Measurements from ENCODE around the gene CNP. TPM values are rescaled to one million over a fixed set of nuclear protein-coding genes. Genes with fewer than 3 reads are reported as not detected.

The CNP gene
- total and polyA plus RNA-seq, 2 donors (not counting 1 experiment from before 2014, with no cell fraction given), result 19.0 to 45.2 TPM

- WGBS (ENCODE audit: insufficient coverage), result 78% methylated on average over 5 of the region's 8 CpGs
- TF ChIP-seq EZH2 (IDR thresholded peaks at IDR 0.05; ENCODE audit: borderline replicate concordance, insufficient read depth, low read depth, low read length, poor library complexity, severe bottlenecking), result no peak
- no peak for TF ChIP-seq CTCF (IDR thresholded peaks at IDR 0.05)
- Histone ChIP-seq H3K79me2 (ENCODE audit: control insufficient read depth, insufficient read depth, low read length) (peaks cover 27% of the 10 kb centered on the region), H3K4me1 (ENCODE audit: control insufficient read depth in 2 of 2, insufficient read depth in 2 of 2, low read length in 2 of 2) (peaks cover 25 to 29% of the 10 kb centered on the region in 2 donors), H4K20me1 (ENCODE audit: control insufficient read depth, insufficient read depth, low read length, poor library complexity, severe bottlenecking) (peaks cover 15% of the 10 kb centered on the region), H3K9ac (ENCODE audit: low read length) (no peak overlapping the region), H3K36me3 (replicated peaks in 1 of 2; ENCODE audit: control extremely low read depth in 1 of 2, control insufficient read depth in 1 of 2, extremely low read depth in 1 of 2, insufficient read depth in 2 of 2, low read length in 1 of 2) (peaks cover 0 to 26% of the 10 kb centered on the region in 2 experiments), H2AFZ (ENCODE audit: insufficient read depth, low read depth, low read length, poor library complexity, severe bottlenecking) (peak overlapping the region; percentile 41), H3K9me3 (ENCODE audit: control extremely low read depth in 1 of 3, control insufficient read depth in 2 of 3, insufficient read depth in 1 of 3, low read length in 2 of 3) (no peaks in the 10 kb centered on the region), H3K27ac (ENCODE audit: low read length in 2 of 2) (no peak overlapping the region), H3K4me3 (ENCODE audit: control extremely low read depth in 1 of 5, extremely low read depth in 1 of 5, insufficient read depth in 1 of 5, low read depth in 2 of 5, low read length in 4 of 5) (no peak overlapping the region), H3K27me3 (replicated peaks in 1 of 4; ENCODE audit: control extremely low read depth in 1 of 4, control insufficient read depth in 3 of 4, insufficient read depth in 4 of 4, low read length in 3 of 4) (peaks cover 0 to 3% (median 0%) of the 10 kb centered on the region in 4 experiments), H3K4me2 (replicated peaks; ENCODE audit: low read depth, low read length, poor library complexity, severe bottlenecking) (peak overlapping the region; percentile 57)
- intact Hi-C loops (cut with micrococcal nuclease), result loop anchor here (1.0 kb wide), 3 partner anchors 62 to 91 kb away; partner anchors contain the start of gene DHX58
- ATAC-seq (ENCODE audit: low read depth), result peak; percentile 10
- DNase-seq, result no peak
- Mint-ChIP-seq H3K4me3 (no peak overlapping the region), H3K4me1 (peaks cover 29% of the 10 kb centered on the region), H3K27ac (peak overlapping the region; percentile 82), H3K9me3 (ENCODE audit: insufficient read depth) (no peaks in the 10 kb centered on the region), H3K27me3 (no peaks in the 10 kb centered on the region)
- ChIA-PET CTCF (interaction anchor here (0.6 to 4.9 kb wide), 30 partner anchors 7 to 381 kb away, joined by 3 to 80 read pairs (median 4); partner anchors contain the start of genes C17orf113, DHX58, DNAJC7 and KAT2A), POLR2A (interaction anchor here (1.3 to 2.5 kb wide), 2 partner anchors 8 to 91 kb away, joined by 3 to 11 read pairs; partner anchors contain the start of gene DNAJC7)
Measured at GRCh38 chr17:42025191-42025579, 58.6 kb downstream of the CNP start.

- ChIA-PET POLR2A (interaction anchor here (1.3 to 2.5 kb wide), 2 partner anchors 9 to 91 kb away, joined by 3 to 11 read pairs; partner anchors contain the start of gene DNAJC7), CTCF (interaction anchor here (0.6 to 4.9 kb wide), 23 partner anchors 8 to 380 kb away, joined by 3 to 80 read pairs (median 4); partner anchors contain the start of genes DHX58, DNAJC7, KAT2A and ZNF385C)
- peaks cover 0 to 26% of the 10 kb centered on the region in 2 experiments for H3K36me3 ChIP-seq (replicated peaks in 1 of 2; ENCODE audit: control extremely low read depth in 1 of 2, control insufficient read depth in 1 of 2, extremely low read depth in 1 of 2, insufficient read depth in 2 of 2, low read length in 1 of 2)
- no peak overlapping the region for H3K4me3 ChIP-seq (ENCODE audit: control extremely low read depth in 1 of 5, extremely low read depth in 1 of 5, insufficient read depth in 1 of 5, low read depth in 2 of 5, low read length in 4 of 5)
- H3K27me3 Mint-ChIP-seq, result no peaks in the 10 kb centered on the region
- peaks cover 22% of the 10 kb centered on the region for H3K4me1 Mint-ChIP-seq
- H3K27ac ChIP-seq (ENCODE audit: low read length in 2 of 2), result no peak overlapping the region
- H3K27me3 ChIP-seq (replicated peaks in 1 of 4; ENCODE audit: control extremely low read depth in 1 of 4, control insufficient read depth in 3 of 4, insufficient read depth in 4 of 4, low read length in 3 of 4), result peaks cover 0 to 3% (median 0%) of the 10 kb centered on the region in 4 experiments
- no peak for ATAC-seq (ENCODE audit: low read depth)
- H4K20me1 ChIP-seq (ENCODE audit: control insufficient read depth, insufficient read depth, low read length, poor library complexity, severe bottlenecking), result peaks cover 15% of the 10 kb centered on the region
- intact Hi-C loops (cut with micrococcal nuclease), result loop anchor here (1.0 kb wide), 3 partner anchors 63 to 90 kb away; partner anchors contain the start of gene DHX58
- H3K9me3 Mint-ChIP-seq (ENCODE audit: insufficient read depth), result no peaks in the 10 kb centered on the region
- H2AFZ ChIP-seq (ENCODE audit: insufficient read depth, low read depth, low read length, poor library complexity, severe bottlenecking), result no peak overlapping the region
- WGBS (ENCODE audit: insufficient coverage), result 100% methylated on average over 3 of the region's 3 CpGs
- H3K9ac ChIP-seq (ENCODE audit: low read length), result no peak overlapping the region
- H3K9me3 ChIP-seq (ENCODE audit: control extremely low read depth in 1 of 3, control insufficient read depth in 2 of 3, insufficient read depth in 1 of 3, low read length in 2 of 3), result no peaks in the 10 kb centered on the region
- H3K27ac Mint-ChIP-seq, result peak overlapping the region; percentile 26
- TF ChIP-seq CTCF (IDR thresholded peaks at IDR 0.05) (no peak), EZH2 (IDR thresholded peaks at IDR 0.05; ENCODE audit: borderline replicate concordance, insufficient read depth, low read depth, low read length, poor library complexity, severe bottlenecking) (no peak)
- H3K4me1 ChIP-seq (ENCODE audit: control insufficient read depth in 2 of 2, insufficient read depth in 2 of 2, low read length in 2 of 2), result peaks cover 18 to 21% of the 10 kb centered on the region in 2 donors
- no peak overlapping the region for H3K4me2 ChIP-seq (replicated peaks; ENCODE audit: low read depth, low read length, poor library complexity, severe bottlenecking)
- DNase-seq, result no peak
- H3K4me3 Mint-ChIP-seq, result no peak overlapping the region
- peaks cover 19% of the 10 kb centered on the region for H3K79me2 ChIP-seq (ENCODE audit: control insufficient read depth, insufficient read depth, low read length)
Measured at GRCh38 chr17:42025936-42026335, 59.3 kb downstream of the CNP start.
